Activated T-cell treated with anti-CD3 and anti-CD28 coated beads for 1 hour (primary cell): ENCODE data around the gene ATRIP.

Source experiments
- DNase-seq: peaks from one replicate; pipeline ENCODE4 v3.0.0-alpha.2; 2020; ENCODE audit warnings: low read depth

ATRIP gene

DNA sequence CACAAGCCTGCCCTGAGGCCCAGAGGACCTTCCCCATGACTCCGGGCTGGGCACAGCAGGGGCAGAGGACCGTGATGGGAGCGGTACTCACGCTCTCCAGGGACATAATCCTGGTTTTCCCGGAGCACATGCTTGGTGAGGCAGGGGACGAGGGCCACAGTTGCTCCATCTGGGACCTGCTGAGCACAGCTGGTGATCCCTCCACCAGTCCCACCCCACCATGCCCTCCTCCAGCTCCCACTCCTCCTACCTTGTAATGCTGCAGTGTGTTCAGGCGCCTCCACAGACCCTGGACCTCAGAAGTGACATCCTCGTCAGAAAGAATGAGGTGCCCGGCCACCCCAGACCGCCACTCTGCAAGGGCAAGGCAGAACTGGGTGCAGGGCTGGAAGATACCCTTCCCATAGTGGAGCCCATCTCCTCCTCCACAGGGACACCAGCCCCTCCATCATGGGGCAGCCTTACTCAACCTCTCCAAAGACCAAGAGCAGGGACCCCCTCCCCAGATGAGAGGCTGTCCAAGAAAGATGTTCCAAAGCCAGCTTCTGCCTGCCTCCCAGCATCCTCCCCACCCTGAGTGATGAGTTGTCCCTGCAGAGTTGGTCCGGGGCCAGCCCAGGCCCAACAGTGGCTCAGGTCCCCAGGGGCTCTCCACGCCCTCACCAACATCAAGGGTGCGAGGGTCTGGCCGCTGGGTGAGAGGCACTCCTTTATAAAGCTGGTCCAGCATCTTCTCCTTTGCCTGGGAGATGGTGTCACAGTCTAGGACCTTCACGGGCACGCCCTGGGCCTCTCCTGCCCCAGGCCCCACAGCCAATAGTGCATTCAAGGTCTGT is 36.1 kb upstream of the ATRIP start:
- no peak for DNase-seq

DNA sequence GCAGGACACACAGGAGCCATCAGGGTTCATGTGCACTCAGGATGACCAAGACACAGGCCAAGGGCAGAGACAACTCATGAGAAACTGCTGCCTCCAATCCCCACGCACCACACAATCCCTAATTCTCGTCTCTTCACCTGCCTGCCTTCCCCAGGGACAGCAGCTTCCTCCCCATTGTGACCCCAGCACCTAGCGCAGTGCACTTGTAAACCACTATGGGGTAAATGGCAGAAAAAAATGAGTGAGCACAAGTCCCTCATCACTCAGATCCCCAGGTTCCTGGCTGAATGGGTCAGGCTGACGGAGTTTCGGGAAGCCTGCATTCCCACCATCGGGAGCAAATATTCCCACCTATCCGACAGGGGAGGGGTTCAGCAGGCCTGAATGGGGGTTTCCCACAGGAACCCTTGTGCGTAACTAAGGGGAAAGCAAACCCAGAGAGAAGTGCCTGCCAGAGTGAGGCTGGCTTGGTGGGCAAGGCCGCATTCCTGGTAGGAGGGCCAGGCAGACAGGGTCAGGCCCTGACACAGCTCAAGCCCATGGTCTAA is 35.4 kb upstream of the ATRIP start:
- DNase-seq, result no peak

DNA sequence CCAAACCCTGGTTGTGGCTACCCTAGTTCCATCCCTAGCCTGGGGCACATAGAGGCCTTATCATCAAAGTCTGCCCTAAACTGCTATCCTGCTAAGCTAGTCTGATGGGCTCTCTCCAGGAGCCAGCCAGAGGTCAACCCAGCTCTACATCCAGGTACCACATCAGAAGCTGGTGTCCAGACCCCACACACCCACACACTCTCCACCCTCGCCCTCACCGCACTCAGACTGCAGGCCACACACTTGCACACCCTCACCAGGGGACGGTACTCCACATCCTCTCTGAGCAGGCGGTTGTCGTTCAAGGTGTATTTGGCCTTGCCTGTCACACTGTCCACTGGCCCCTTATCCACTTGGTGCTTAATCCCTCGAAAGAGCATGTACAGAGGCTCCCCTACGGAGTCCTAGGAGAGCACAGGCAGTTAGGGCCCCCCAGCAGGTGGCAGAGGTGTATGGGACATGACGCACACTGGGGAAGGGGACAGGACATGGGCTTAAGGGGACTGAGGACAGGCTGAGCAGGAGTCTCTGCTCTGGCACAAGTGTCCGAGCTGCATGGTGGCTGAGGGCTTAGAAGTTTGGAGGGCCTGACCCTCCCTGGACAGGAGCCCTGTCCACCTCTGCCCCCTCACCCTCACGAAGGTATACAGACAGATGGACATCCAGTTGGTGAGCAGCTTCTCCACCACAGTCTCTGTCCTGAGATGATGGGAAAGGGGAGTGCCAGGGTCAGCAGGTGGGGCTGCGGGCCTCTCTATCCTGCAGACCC is 34.7 kb upstream of the ATRIP start:
- no peak for DNase-seq

DNA sequence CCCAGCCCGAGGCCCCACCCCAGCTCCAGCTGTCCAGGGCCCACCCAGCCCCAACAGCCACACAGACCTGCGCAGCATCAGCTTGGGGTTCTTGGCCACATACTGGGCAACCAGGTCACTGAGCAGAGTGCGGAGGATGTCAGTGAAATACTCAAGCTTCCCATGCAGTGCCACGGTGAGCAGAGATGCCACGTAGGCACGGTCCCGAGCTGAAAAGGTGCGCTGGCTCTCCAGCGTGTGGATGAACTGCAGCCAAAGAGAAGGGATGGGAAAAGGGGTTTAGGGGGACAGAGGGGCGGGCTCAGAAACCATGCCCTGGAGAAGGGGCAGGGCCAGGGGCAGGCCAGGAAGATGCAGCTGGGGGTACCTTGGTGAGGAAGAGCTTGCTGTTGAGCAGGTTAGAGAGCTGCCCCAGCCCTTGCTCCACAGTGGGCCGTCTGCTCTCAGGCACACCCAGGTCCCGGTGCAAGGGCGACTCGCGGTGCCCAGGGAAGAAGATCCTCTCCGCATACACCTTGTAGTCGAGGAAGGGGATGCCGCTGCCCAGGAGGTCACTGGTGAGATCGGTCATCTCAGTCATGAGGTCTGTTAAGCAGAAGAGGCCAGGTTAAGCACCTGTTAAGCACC is 34.0 kb upstream of the ATRIP start:
- no peak for DNase-seq

DNA sequence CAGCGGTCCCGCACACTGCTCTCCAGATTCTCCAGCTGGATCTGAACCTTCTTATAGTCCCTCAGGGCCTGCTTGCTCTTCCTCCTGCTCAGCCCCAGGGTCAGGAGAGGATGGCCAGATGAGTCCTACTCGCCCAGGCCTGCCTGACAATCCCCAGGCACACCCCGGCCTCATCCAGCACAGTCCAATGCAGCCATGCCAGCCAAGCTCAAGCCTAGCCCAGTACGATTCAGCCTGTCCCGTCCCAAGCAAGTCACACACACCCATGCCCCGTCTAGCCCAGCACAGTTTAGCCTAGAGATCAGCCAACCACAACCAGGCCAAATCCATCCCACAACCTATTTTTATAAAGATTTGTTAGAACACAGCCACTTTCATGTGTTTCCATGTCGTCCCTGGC is 33.5 kb upstream of the ATRIP start:
- no peak for DNase-seq

DNA sequence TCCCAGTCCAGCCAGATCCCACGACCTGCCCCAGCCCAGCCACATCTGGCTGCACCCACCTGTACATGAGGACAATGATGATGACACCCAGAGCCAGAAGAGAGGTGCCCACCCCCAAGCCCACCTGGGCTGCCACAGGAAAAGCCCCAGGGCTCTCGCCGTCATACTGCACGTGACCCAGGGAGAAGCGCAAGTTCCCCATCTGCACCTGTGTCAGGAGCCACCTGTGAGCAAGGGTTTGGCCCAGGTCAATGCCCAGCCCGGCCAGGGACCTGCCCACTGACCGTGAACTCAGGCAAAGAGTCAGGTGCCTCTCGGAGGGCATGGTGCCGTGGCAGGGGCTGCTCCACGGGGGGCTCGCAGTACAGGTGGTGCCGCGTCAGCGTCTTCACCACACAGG is 32.9 kb upstream of the ATRIP start:
- DNase-seq, result no peak

DNA sequence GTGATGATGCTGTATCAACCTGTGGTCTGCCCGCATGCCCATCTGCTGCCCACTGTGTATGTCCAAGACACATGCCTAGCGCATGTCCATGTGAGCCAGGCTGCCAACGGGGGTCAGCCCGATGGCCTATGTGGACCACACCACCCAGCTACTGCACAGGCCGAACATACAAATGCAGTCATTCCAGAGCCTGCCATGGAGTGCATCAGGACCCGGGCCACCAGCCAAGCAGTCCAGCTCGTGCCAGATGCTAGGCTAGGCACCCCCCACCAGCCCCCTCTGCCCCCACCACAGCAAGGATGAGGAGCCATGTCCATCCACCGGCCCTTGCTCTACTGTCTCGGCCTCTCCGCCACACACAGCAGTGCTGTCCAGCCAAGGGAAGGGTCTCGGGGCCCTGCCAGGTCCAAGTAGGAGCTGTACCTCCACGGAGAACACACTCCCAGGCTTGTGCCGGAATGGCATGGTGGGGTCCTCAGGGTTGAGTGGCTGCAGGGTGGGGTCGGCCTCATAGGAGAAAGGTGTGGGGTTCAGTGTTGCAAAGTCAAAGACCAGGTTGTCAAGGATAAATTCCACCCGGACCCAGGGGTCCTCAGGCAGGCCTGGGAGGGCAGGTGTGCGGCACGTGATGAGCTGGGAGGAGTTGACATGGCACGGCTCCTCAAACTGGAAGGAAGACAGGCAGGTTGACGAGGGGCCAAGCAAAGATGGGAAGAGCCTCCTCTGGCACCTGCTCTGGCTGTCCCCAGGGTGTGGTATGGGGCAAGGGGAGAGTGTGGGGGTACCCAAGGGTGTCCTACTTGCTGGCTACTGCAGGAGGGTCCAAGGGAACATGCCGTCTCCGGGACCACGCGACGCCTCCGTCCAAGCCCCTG is 31.9 kb upstream of the ATRIP start:
- no peak for DNase-seq

DNA sequence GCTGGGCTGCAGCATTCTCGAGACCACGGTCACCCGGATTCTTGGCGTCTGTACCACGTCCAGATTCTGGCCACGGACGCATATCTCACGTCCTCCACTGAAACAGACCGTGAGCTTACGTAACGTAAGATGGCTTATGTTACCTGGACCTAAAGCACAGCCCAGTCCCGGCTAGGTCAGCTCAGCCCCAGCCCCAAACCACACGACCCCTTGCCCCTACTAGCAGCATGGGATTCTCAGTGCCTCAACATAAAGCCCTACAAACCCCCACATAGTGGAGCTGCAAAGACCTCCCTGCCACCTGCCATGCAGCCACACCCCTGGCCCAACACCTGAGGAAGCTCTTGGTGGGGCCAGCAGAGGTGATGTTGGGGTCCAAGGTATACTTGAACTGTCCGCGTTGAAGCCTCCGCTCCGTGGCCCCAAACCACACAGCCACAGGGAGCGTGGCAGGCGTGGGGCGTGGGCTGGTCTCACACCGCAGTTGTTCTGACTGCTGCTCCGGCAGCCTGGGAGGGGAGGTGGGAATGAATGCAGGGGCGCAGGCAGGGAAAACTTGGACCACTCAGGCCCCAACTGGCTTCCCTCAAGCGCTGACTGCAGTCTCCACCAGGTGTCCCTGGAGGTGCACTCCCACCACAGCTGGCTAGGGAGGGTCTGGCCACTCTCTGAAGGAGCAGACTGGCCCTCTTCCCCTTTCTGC is 31.1 kb upstream of the ATRIP start:
- no peak for DNase-seq

DNA sequence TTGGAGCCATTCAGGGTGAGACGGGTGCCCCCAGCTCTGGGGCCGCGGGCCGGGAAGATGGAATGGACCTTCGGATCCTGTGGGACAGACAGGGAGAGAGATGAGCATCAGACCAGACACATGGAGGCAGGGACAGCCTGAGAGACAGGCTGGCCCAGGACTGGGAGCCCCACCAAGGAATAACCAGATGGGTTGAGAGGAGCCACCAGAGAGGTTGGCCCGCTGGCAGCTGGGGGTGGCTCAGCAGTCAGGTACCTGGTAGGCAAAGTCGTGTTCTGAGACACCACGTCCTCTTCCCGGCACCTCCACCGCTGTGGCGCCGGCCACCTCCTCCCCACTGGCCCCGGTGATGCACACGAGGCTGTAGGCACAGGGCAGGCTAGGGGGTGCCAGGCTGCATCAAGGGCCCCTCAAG is 30.4 kb upstream of the ATRIP start:
- no peak for DNase-seq

DNA sequence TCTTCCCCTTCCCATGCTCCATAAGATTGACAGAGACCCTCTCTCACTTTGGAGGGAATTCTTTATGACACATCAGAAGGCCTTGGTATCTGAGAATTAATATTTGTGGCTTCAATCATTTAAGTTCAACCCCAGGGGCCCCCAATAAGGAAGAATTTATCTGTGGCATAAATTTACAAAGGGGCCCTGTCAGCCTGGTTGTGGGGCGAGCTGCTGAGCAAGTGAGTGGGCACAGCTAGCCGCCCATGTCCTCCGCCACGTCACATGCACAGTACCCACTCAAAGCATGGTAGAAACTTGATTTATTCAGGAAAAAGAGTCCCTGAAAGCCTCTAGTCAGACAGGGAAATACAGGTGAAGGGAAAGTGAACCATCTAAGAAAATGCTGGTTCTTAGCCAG is 30.0 kb upstream of the ATRIP start:
- DNase-seq, result no peak

DNA sequence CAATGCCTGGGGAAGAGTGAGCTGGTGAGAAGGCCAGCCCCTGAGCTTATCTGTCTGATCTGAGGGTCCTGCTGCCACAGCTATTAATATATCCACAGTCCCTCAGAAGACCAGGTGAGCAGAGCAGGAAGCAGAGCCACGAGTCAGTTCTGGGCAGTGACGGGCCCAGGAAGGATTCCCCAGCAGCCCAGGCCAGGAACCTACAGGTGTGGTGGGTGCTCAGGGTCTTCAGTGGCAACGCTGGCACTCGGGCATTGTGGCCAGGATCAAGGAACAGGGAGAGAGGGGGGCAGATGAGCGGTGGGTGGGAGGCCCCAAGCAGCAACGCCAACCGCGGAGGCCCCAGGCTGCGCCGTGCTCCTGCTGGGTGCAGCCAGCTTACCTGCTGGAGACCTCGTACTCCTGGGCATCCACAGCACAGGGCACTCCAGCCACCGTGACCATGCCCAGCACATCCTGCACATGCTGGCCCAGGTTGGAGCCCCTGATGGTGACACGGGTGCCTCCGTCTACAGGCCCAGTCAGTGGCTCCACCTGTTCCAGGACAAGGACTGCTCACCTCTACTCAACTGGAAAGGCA is 28.9 kb upstream of the ATRIP start:
- DNase-seq, result no peak

DNA sequence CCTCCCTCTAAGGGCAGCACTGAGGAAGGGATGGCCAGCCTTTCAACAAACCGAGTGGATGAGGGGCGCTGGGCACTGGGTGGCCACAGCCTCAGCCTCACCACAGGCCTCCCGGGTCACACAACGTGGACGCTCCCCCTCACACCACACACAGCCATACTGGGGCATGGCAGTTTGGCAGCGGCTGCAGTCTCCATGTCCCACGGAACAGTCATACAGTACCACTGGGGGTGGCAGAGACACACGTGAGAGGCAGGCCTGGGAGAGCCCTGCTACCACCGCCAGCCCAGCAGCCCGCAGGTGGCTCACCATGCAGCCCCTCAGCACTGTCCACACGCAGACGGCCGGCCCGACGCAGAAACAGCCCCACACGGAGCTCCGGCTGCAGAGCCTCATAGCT is 28.4 kb upstream of the ATRIP start:
- no peak for DNase-seq

DNA sequence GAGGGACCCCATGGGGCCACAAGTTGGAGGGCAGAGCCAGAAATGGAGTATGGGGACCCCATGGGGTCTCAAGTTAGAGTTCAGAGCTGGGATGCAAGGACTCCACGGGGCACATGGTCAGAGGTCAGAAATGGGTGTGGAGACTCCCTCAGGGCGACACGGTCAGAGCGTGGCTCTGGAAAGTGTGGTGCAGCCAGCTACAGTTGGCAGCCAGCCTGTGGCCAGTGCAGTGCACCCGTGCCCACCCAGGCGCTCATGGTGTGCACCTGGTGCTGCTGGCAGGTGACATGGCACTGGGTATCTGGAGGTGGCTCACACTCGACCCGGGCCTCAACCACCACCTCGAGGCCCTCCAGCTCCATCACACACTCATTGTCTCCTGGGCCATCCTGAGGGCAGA is 27.9 kb upstream of the ATRIP start:
- DNase-seq, result no peak

DNA sequence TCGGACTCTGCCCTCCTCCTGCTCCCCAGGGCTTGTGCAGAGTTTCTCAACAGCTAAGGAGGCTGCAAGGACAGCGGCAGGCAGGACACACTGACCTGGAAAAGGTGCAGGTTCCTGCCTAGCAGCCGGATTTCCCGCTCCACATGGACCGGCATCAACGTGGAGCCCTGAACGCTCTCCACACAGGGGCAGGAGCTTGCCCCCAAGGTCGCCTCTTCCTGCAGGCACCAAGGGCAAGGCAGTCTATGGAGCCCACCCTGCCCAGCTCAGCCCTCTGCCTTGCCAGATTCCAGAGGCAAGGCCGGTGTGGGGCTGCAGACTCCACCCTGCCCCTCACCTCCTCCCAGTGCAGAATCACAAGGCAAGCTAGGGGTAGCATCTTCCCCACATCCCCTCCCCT is 27.4 kb upstream of the ATRIP start:
- no peak for DNase-seq

DNA sequence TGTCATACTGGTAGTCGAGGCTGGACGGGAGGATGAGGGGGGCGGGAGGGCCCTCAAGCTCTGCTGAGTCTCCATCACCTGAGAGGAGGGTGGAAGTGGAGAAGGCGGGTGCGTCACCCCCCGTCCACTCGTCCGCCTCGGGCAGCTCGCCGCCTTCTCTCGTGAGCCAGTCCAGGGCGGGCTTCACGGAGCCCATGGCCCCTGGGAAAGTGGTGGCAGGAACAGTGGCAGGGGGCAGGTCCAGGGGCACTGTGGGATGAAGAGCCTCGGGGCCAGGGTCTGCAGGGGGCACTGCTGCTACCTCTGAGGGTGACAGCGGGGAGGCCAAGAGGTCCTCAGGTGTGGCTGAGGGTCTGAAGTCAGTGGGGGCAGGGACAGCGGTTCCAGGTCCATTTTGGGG is 26.9 kb upstream of the ATRIP start:
- no peak for DNase-seq

DNA sequence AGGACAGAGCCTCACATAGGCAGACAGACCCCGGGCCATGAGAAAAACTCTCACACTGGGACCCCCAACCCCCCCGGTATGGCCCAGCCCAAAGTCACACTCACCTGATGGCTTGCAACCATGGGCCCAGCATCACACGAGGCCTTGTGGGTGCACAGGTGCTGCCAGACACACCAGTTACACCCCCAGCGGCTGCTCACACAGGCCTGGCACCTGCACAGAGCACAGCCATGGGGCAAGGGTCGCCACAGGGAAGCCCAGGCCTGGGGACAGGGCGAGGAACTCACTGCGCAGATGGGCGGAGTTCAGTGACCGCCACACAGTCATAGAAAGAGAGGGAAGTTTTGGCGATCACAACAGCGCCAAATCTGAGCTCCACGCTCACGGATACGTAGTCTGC is 26.0 kb upstream of the ATRIP start:
- no peak for DNase-seq

DNA sequence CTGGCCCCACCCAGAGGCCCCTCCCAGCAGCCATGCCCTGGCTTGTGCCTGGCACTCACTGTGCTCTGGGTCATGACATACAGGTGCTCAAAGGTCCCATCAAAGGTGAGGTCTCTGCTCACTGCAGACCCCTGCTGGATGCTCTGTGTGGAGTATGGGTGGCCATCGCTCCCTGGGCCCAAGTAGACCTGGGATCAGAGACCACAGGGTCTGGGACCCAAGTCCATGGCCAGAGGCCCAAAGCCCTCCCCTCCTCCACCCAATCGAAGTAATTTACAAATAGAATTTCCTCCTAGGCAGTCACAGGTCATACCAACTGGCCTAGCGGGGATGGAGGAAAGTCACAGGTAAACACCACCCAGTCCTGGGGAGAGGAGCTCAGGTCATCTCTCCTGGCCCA is 24.3 kb upstream of the ATRIP start:
- DNase-seq, result no peak

DNA sequence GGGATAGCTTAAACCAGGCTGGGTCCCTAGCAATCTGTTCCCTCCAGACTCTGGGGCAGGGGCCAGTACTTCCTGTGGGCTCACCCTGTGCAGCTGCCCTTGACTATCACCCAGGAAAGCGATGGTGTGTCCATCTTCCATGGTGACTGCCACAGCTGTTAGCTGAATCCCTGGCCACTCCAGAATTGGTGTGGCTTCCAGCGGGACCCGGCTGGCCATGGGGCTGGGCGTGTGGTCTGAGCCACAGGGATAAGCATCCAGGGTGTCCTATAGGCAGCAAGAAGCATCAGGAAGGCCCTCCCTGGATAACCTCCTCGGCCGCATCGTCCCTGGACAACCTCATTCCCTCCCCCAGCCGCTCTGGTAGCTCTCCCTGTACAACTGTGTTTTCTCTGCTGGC is 23.9 kb upstream of the ATRIP start:
- no peak for DNase-seq

DNA sequence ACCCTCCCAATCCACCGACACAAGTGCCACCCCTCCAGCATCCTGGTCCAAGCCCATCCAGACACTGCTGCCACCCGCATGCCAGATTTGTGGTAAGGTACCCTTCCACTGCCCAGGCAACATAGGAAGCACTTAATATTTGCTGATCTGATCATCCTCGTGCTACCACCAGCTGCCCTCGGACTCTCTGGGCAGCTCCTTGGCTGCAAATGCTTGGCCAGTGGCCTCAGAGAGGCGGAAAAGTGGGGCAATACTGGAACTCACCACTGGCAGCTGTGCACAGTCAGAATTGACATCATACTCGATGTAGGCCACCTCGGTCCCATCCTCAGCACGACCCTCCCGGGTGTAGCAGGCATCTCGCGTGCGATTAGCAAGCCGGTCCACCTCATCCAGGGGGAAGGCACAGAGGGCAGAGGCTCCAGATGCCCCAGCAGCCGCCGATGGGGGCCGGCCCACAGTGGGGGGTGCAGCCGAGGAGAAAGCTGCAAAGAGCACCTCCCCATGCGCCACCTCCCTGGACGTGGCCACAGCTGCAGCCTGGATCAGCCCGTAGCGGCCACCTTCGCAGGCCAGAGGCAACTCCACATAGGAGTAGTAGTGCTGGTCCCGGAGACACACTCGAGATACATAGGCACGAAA is 23.2 kb upstream of the ATRIP start:
- DNase-seq, result no peak
